Esophagus mucosa (tissue), 1 donor: Measurements from ENCODE around the gene PTPRN2. TPM values are rescaled to one million over a fixed set of nuclear protein-coding genes. Genes with fewer than 3 reads are reported as not detected.
"Not testable (repeated sequence)": the region's sequence is repeated elsewhere in the genome, so short reads cannot be mapped to it uniquely, and the experiment has no call there.

Source experiments
- ATAC-seq: fragments of 200-7000 bp; cut with Tn5 transposase; one replicate; pipeline ENCODE4 v1.9.1; 2020
- total RNA-seq: library from RNA; stranded (reverse); gene quantifications from one replicate; pipeline ENCODE4 v1.2.4, GENCODE V29; 2023
- donor health status: DM: yes; HTN: yes; CAD: no.

Gene PTPRN2
- total RNA-seq, 1 donor from 2014 or later = 0.44 TPM

DNA sequence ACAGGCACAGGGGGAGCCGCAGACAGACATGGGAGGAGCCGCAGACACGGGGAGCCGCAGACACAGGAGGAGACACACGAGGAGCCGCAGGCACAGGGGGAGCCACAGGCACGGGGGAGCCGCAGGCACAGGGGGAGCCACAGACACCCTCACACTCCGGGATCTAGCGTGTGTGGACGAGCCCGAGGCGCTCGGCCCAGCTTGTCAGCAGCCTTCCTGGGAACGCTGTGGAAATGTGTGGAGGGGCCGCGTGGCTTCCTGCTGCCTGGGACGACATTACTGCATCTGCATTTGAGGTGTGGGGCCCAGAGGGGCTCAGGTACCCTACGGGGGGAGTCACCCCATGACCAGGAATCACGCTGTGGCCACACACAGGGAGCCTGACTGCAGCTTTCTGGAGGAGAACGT, 313.2 kb downstream of the PTPRN2 start:
- ATAC-seq = no peak

DNA sequence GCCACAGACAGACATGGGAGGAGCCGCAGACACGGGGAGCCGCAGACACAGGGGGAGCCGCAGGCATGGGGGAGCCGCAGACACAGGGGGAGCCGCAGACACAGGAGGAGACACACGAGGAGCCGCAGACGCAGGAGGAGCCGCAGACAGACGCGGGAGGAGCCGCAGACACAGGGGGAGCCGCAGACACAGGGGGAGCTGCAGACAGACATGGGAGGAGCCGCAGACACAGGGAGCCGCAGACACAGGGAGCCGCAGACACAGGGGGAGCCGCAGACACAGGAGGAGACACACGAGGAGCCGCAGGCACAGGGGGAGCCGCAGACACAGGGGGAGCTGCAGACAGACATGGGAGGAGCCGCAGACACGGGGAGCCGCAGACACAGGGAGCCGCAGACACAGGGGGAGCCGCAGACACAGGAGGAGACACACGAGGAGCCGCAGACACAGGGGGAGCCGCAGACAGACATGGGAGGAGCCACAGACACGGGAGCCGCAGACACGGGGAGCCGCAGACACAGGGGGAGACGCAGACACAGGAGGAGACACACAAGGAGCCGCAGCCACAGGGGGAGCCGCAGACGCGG, 313.8 kb downstream of the PTPRN2 start:
- ATAC-seq = not testable (repeated sequence)

DNA sequence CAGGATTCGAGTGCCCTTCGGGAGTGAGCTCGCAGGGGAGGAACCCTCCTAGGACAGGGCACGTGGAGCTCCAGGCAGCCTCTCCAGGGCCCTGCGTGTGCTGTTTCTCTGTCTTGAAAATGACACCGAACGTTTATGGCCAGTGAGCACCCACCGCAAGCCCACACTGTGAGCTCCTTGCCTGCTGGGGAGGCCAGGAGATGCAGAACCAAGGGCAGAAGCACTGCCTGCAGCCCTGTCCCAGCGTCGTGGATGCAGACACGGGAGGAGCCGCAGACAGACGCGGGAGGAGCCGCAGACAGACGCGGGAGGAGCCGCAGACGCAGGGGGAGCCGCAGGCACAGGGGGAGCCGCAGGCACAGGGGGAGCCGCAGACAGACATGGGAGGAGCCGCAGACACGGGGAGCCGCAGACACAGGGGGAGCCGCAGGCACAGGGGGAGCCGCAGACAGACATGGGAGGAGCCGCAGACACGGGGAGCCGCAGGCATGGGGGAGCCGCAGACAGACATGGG, 314.4 kb downstream of the PTPRN2 start:
- ATAC-seq = no peak

DNA sequence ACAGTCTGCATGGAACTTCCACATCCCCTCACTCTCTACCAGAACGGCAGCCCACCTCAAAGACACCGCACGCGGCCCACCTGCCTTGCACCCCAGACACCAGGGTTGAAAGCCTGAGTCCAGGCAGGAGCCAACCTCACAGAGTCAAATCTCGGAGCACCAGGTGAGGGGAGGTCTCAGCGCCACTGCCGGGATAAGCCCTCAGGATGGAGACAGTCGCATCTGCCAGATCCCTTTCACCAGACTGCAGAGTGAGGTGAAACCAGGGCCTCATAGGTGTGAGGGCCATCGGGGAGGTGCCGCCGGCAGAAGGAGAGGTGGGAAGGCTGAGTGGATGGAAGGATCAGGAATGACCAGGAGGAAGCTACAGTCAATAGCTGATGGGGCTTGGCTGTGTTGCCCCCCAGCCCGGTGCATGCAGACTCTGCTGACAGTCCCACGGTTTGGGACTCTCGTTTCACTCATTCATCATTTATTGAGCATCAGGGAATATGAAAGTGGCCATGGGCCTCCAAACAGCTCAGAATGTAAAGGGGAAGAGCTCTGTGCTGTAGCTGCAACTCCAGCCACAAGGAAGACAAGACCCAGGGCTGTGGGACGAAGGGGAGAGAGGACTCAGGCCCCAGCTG, 315.0 kb downstream of the PTPRN2 start:
- ATAC-seq = no peak

DNA sequence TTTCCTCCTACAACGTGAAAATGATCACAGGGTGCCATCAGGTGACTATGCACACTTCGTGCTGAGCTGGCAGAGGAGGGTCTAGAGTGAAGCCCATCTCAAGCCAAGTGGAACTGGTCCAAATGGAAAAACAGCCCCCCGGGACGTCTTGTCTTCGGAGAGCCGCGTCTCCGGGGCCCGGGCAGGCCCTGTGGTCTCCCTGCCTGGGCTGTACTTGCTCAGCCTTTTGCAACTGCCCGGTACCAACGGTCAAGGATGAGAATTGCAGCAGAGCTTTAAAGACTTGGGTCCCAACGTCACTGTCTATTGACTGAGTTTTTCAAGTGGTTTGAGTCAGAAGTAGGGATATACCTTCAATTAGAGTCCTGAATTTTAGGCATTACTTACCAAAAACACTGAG, 315.5 kb downstream of the PTPRN2 start:
- no peak for ATAC-seq

- ATAC-seq = no peak
Measured at GRCh38 chr7:158271646-158272045, 316.0 kb downstream of the PTPRN2 start.

DNA sequence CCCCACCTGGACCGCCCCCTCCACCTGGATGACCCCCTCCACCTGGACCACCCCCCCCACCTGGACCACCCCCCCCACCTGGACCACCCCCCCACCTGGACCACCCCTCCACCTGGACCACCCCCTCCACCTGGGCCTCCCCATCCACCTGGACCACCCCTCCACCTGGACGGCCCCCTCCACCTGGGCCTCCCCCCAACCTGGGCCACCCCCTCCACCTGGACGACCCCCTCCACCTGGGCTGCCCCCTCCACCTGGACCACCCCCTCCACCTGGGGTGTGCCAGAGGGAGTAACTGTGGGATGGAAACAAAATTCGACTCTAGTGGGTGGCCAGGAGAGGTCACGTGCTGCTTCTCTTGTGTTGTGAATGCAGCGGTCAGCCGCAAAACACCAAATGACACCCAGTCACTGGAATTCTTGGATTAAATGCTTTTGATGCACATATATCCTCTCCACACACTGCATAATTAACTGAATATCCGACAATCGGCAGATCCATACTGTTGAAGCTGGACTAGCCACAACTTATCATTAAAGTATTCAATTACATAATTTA, 316.7 kb downstream of the PTPRN2 start:
- ATAC-seq = peak; percentile 37

DNA sequence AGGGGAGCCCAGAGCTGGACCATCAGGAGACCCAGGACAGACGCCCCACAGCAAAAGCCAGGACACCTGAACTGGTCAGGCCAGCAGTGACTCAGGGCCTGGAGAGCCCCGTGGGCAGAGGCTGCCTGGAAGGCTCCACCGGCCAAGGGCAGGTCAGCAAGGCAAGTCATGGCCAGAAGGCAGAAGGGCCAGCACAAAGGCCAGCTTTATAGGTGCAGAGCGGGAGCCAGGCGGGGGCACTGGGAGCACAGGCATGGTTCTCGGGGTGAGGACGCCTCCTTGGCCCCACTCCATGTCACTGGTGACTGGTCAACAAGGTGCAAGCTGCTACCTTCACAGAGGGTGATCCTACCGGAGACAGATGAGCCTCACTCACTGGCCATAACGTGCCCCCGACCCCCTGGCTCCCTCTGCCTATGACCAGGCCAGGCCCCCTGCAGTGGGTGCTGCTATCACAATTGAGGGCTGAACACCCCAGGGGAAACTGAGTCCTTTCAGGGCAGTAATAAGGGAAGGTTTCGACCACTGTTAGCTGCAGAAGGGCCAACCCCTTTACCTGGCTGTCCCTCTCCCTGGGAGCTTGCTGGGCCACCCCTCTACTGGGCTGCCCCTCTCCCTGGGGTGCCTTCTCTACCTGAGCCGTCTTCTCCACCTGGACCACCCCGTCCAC, 317.4 kb downstream of the PTPRN2 start:
- ATAC-seq = peak; percentile 15

DNA sequence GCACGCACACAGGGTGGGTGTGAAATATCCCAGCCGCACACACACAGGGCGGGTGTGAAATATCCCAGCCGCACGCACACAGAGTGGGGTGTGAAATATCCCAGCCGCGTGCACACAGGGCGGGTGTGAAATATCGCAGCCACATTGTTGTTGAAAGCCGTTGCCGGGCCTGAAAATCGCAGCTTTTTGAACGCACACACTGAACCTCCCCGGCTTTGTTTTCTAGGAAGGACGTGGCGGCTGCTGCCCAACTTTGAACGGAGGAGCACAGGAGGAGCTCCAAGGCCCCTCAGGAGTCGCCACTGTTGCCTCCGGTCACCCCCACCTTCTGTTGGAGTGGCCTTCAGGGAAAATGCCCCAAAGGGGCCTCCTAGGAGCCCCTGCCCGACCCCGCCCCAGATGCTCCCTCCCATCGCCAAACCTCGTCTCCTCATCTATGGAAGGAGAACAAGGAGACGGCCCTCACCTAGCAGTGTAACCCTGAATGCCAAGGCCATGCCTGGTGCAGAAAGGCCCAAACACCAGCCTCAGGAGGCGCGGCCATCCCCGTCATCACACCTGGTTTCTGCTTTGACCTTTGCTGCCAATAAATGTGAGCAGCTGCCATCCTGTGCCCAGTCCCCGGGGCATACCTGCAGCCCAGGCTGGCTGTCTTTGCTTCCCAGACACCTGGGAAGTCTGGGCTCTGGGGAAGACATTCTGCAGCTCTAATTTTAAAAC, 318.6 kb downstream of the PTPRN2 start:
- no peak for ATAC-seq

DNA sequence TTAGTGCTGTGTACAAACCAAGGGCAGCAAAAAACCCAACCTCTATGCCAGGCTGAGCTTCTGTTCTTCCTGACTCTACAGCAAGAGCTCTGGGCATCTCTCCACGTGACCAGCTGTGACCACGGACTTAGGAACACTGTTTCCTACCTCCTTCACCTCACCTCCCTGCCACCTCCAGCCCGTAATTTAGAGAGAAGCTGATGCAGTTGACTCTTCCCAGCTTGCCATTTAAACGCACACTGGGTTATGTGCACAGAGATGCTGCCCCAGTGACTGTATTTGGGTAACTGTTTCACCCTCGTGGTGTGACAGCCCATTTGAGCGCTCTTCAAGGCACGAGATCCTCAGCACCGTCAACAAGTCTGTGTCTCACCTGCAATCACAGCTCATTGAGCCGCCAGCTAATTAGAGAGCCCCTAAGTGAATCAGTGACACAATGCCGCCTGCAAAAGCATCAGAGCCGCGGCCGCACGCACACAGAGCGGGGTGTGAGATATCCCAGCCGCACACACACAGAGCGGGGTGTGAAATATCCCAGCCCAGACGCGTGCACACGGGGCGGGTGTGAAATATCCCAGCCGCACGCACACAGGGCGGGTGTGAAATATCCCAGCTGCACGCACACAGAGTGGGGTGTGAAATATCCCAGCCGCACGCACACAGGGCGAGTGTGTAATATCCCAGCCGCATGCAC, 319.7 kb downstream of the PTPRN2 start:
- no peak for ATAC-seq

DNA sequence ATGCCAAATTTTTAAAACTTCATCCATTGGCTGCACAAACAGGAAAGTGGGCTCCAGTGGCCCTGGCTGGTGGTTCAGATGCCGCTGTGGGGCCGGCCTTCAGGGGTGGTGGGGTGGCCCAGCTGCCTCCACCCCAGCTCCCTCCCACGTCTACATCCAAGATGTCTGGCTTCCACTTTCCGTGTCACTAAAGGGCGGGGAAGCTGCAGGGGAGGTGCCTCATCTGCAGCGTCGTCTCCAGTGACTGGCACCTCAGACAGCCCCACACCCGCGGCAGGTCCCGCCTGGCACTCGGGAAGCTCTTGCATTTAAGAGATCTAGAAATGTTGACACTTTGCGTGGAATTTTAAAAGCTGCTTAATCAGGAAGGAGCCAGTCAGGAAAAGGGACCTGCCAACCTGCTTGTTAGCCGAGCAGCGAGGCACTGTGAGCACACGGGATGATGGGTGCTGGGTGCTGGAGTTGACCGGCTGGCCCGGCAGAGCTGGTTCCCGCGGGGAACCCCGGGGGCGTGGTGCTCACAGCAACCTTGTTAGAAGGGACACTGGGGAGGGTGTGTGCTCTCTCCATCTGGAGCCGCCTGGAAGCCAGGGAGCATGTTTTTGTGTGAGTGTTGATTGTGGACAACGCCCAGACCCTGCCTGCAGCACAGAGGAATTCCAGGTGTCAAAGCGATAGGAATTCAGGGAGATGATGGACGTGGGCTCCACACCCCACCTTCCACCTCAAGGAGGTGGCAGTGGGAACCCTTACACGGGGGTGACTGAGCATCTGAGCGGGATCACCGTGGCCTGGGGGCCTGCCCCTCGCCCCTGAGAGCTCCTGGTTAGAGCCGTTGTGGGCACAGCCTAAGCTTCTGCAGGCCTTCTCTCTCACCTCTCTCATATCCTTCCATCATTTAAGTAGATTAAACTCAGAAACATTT, 320.5 kb downstream of the PTPRN2 start:
- ATAC-seq = peak; percentile 86

DNA sequence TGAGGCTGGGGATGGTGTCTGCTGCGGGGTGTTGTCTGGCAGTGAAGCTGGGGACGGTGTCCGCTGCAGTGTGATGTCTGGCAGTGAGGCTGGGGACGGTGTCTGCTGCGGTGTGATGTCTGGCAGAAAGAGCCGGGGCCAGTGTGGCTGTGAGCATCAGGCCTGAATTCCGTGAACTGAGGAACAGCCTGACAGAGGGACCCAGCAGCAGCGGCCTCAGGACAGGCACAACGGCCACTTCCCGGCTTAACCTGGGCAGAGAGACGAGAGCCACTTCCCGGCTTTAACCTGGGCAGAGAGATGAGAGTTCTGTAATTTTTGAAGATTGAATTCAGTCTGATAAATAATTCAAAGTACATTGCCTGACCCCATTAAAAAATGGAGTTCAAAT, 321.2 kb downstream of the PTPRN2 start:
- no peak for ATAC-seq

- no peak for ATAC-seq
Measured at GRCh38 chr7:158265743-158266080, 321.9 kb downstream of the PTPRN2 start.

GRCh38 chr7:158264881-158265742, 322.5 kb downstream of the PTPRN2 start:
- no peak for ATAC-seq

GRCh38 chr7:158263964-158264748, 323.5 kb downstream of the PTPRN2 start:
- ATAC-seq = no peak

DNA sequence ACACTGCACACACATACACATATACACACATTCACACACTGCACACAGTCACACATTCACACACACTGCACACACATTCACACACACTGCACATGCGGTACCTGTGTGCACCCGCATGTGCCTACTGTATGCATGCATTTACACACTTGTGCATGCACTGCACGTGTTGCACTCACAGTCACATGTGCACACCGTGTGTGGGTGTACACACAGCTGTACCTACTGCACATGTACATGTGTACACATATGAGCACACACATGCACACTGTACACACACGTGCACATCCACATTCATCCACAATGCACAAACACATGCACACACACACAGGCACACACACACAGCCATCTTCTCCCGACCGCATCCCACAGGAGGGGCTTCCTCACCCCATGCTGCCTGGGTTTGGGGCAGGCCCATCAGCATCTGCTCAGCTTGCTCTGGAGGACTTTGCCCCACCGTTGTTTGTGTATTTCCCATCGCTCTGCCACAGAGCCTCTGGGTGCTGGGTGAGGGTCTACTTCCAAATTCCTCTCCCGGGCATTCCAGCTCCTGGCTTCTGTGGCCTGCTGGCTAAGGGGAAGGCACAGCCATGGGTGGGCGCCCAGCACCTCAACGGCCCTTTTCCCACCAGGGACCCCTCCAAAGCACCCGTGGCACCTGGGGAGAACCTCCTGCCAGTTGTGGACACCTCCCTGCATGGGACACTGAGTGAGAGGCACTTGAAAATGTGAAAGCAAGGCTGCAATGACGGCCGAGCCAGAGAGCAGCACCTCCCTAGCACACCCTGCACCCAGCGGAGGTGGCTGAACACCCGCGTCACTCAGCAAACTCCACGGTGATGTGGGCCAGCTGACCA, 324.3 kb downstream of the PTPRN2 start:
- no peak for ATAC-seq

GRCh38 chr7:158262284-158263109, 325.1 kb downstream of the PTPRN2 start:
- no peak for ATAC-seq
